IPS-18a (cell line): Measurements from ENCODE around the gene FAM72B.
"Not testable (repeated sequence)": the region's sequence is repeated elsewhere in the genome, so short reads cannot be mapped to it uniquely, and the experiment has no call there.

Experiments used
- H3K27ac ChIP-seq: one replicate; pipeline ENCODE4 v1.5.1; 2013; ENCODE audit warnings: low read length
- H3K27me3 ChIP-seq: one replicate; pipeline ENCODE4 v1.6.1; 2013; ENCODE audit warnings: mild to moderate bottlenecking, low read length; ENCODE audit not compliant: control insufficient read depth, insufficient read depth
- H3K36me3 ChIP-seq: one replicate; pipeline ENCODE4 v1.6.1; 2013; ENCODE audit warnings: low read depth, low read length; ENCODE audit not compliant: control insufficient read depth
- H3K4me1 ChIP-seq: one replicate; pipeline ENCODE4 v1.6.1; 2013; ENCODE audit warnings: low read depth, low read length; ENCODE audit not compliant: control insufficient read depth
- H3K4me3 ChIP-seq: one replicate; pipeline ENCODE4 v1.5.1; 2013; ENCODE audit warnings: low read length
- H3K9ac ChIP-seq: one replicate; pipeline ENCODE4 v1.6.1; 2013; ENCODE audit warnings: mild to moderate bottlenecking, low read length, moderate library complexity
- H3K9me3 ChIP-seq: one replicate; pipeline ENCODE4 v1.6.1; 2013; ENCODE audit warnings: low read depth, low read length; ENCODE audit not compliant: control insufficient read depth

FAM72B gene

DNA sequence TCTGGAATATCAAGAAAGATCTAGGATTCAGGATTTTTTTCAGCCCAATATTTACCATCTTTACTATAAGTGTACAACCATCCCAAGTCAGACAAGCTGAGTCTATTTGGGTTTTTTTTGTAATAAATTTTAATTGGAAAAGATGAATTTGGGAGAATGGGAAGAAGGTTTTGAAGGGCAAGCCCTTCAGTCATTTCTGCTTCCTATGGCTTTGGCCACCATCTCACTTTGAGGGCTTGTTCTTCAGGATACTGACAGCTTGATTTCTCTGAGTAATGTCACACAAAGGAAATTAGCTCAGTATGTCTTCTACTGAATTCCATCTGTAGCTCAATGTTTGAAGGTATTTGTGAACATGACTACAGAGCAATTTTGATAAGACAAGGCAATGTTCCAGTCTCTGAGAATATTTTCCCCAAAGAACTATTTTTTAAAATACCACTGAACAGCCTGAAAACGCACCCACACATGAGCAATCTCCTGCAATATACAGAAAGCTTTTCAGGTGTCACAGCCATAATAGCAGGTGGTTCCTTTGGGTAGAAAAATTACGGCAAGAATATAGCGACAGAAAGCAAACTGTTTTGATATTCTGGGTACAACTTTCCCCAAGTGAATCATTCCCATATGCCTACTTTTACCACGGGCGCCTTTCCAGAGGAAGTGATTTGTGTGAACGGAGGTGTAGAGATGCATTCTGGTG lies 22.8 kb downstream of the FAM72B start:
- not testable (repeated sequence) for H3K27me3 ChIP-seq, H3K9ac ChIP-seq, H3K9me3 ChIP-seq, H3K36me3 ChIP-seq, H3K27ac ChIP-seq, H3K4me1 ChIP-seq, H3K4me3 ChIP-seq

DNA sequence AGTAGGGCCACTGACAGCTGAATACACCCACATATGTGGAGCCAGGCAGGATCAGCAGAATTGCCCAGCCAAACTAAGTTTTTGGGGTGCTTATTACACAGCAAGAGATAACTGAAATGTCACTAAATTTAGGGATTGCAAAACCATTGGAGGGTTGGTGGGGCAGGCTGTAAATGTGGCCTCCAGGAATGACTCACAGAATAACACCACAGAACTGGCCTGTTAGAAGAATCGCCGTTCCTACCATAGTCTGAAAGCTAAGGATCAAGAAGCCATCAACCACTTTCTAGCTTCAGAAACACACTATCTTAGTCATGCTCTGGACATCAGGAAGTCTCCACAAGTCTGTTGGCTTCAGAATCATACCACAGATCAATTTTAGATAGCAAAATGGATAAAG lies 24.0 kb downstream of the FAM72B start:
- H3K9ac ChIP-seq, H3K4me1 ChIP-seq, H3K27ac ChIP-seq, H3K9me3 ChIP-seq, H3K4me3 ChIP-seq, H3K27me3 ChIP-seq, H3K36me3 ChIP-seq: not testable (repeated sequence)

DNA sequence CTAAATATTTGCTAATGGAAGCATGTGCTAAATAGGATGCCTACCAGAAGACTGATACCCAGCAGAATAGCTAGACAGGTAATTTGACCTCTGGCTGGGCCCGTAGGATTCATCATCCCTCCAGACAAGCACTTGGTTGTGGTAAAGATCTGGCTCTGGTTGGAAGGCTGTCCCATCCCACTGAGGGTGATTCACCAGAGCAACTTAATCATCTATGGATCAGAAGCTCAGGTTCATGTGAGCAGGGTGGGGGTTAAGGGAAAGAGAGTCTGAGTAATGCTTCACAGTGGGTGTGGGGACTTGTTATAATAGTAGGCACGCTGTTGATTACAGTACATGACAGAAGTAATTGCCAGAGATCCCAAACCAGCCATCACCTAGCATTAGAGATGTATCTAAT lies 26.5 kb downstream of the FAM72B start:
- not testable (repeated sequence) for H3K9me3 ChIP-seq, H3K4me3 ChIP-seq, H3K27me3 ChIP-seq

DNA sequence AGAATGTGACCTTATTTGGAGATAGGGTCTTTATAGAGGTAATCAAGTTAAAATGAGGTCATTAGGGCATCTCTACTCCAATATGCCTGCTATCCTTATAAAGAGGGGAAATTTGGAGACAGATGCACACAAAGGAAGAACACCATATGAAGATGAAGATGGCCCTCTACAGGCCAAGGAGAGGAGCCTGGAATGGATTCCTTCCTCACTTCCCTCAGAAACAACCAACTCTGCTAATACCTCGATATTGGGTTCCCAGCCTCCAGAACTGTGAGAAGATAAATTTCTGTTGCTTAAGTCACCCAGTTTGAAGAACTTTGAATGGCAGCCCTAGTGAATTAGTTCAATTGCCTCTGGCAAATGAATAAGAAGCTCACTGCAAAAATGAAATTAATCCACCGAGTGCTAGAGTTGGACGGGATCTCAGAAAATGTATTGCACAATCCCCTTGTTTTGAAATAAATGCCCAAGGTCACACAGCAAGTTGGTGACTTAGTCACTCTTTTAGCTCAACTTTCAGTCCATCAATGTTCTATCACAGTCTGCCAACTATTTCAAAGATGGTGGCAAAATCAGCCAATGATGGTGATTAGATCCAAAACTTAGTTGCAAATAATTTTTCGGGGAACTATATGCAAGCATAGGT lies 27.1 kb downstream of the FAM72B start:
- H3K27me3 ChIP-seq, H3K4me1 ChIP-seq, H3K9me3 ChIP-seq, H3K27ac ChIP-seq, H3K36me3 ChIP-seq, H3K9ac ChIP-seq, H3K4me3 ChIP-seq: not testable (repeated sequence)

More for the DNA sequence above, 26.5 kb downstream of the FAM72B start:
- H3K36me3 ChIP-seq, H3K9ac ChIP-seq, H3K27ac ChIP-seq, H3K4me1 ChIP-seq: not testable (repeated sequence)

DNA sequence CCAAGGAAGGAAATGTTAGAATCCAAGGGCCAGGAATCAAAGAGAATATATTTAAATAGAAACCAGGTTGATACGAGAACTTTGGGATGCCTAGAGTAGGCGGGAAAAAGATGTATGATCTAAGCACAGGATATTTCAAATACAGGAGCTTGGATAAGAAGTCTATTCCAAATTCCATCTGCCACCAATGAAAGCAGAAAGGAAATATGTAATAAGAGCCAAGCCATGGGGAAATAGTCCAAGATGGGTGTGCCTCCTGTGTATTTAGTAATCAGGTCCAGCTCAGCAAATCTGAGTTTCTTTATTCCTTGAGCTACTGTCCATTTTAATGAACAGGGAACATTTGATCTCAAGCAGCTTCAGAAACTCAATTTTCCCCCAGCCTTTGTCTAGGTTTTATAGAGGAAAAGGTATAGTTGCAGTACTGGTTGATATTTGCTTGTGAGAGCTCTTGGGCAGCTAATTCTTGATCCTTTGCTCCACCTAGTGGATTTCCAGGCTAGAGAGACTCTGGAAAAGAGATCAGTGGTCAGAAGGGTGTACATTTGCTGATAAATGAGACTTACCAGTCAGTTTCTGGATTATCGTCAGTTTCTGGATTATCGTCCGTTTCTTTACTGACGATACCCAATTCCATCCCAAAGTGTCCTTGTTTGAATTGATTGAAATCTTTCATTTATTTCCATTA lies 28.3 kb downstream of the FAM72B start:
- not testable (repeated sequence) for H3K4me3 ChIP-seq, H3K9me3 ChIP-seq, H3K4me1 ChIP-seq, H3K27ac ChIP-seq, H3K9ac ChIP-seq, H3K36me3 ChIP-seq, H3K27me3 ChIP-seq

DNA sequence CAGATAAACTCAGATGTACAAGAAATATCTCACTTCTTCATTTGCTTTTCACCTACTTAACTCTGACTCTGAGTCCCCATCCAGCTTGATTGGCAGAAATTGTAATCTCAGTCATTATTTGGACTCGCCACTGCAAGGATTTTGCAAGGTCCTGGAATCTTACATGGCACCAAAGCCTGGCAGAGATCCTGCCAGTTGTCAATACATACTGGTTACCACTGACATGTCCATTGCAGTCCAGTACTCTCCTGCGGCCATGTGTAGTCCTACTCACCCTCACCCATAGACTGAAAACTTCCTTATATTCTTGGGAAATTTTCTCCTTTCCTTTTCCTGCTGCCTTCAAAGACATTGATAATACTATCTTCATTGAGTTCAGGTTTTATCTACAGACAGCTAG lies 29.3 kb downstream of the FAM72B start:
- H3K4me1 ChIP-seq, H3K36me3 ChIP-seq, H3K9me3 ChIP-seq, H3K9ac ChIP-seq, H3K27ac ChIP-seq, H3K4me3 ChIP-seq, H3K27me3 ChIP-seq: not testable (repeated sequence)

DNA sequence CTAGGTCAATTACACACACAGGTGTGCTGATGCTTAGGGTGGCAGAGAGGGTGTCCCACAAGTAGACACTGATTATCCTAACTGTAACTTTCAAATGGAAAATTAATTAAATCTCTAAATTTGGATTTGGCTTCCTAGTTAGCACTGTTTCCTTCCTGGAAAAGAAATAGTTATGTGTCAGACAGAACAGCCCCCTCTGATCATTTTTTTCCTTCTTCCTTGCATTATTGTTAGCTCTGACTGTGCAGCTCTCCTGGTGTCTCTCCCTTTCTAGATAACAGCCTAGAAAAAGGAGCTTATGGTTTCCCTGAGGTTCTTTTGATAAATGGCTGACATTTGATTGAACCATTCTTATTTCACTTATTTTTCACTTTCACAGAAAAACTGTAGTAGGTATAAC lies 31.4 kb downstream of the FAM72B start:
- not testable (repeated sequence) for H3K36me3 ChIP-seq, H3K9me3 ChIP-seq, H3K9ac ChIP-seq, H3K4me3 ChIP-seq, H3K27me3 ChIP-seq, H3K27ac ChIP-seq, H3K4me1 ChIP-seq

DNA sequence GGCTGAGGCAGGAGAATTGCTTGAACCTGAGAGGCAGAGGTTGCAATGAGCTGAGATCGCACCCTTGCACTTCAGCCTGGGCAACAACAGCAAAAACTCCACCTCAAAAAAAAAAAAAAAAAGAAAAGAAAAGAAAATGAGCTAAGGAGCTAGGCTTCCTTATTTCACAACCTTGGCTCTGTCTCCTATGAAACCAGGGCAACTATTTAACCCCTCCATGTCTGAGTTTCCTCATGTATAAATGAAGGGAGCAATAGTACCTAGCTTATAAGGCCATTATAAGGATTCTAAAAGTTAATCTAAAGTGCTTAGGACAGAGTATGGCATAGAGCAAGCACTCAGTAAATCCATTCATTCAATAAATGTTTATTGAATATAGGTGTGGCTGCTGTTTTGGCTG lies 32.8 kb downstream of the FAM72B start:
- H3K27me3 ChIP-seq, H3K4me3 ChIP-seq, H3K27ac ChIP-seq, H3K36me3 ChIP-seq, H3K4me1 ChIP-seq, H3K9ac ChIP-seq, H3K9me3 ChIP-seq: not testable (repeated sequence)

DNA sequence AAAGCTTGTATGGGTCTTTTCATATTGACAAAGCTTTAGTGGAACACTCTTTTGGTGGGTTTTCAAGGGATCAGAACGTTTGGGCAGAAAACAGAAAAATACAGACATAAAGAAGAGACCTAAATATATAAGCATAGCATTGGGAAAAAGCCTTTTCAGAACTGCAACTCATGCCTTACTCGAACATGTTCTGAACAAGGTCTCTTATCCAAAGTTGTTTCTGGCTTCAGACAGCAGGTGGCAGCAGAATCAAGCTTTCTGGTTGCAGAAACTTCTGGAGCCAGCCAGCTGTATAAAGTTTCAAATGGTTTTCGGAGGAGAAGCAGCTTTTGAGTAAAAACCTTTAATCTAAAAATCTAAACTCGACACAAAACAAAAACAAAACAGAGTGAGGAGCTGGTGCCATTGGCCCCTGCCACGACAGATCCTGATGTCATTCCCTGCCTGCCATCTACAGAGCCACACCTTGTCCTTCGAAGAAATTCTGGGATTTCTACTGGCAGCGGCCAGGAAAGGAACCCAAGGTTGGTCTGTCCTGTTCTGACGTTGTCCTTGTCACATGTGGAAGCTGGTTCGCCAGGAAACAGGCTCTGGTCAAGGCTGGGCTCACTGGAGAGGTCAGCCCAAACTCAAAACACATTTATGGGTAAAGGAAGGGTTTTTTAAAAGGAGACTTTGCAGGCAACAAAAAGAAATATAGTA lies 35.5 kb downstream of the FAM72B start:
- H3K36me3 ChIP-seq, H3K9ac ChIP-seq, H3K27ac ChIP-seq, H3K27me3 ChIP-seq, H3K4me1 ChIP-seq, H3K4me3 ChIP-seq, H3K9me3 ChIP-seq: not testable (repeated sequence)

DNA sequence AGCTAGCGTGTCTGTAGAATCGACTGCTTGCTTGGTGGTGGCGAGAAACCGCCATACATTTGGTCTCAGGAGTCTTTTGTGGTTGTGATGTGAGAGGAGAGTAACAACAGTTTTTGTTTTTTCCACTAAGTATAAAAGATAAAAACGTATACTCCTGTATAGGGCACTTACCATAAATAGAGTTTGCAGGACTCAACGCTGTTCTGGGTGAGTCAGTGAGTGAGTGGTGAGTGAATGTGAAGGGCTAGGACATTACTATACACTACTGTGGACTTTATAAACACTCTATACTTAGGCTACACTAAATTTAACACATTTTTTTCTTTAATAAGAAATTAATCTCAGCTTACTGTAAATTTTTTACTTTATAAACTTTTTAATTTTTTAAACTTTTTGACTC lies 43.7 kb downstream of the FAM72B start:
- not testable (repeated sequence) for H3K36me3 ChIP-seq, H3K27ac ChIP-seq, H3K9ac ChIP-seq, H3K4me1 ChIP-seq, H3K9me3 ChIP-seq, H3K27me3 ChIP-seq, H3K4me3 ChIP-seq

DNA sequence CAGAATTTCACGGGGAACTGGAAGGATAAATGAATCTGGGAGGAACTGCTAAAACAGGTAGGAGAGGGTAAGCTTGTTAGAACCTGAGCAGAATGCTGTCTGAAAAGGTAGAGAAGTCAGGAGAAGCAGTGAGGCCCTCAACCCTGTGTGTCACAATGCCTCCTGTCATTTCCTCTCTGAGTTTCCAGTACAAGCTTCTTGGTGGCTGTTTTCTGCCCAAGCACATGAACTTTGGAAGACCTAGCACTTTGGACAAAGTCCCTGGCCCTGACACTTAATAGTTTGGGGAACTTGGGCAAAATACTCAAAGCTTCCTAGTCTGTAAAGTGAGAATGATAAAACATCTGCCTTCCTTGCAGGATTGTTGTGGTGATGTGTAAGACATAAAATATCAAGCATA lies 52.6 kb downstream of the FAM72B start:
- not testable (repeated sequence) for H3K9me3 ChIP-seq, H3K27ac ChIP-seq, H3K36me3 ChIP-seq

DNA sequence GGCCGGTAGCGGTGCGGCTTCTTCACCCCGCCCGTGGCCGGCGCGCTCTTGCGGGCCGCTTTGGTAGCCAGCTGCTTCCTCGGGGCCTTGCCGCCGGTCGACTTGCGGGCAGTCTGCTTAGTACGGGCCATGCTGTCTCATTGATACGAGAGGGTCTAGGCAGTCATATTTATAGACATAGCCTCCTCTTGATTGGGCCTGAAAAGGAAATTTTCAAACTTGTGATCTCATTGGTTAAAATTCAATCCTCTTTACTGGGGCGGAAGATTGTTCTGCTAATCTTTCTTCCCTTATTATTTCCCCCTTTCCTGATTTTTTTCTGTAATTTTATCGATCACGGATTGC lies 65.7 kb downstream of the FAM72B start:
- not testable (repeated sequence) for H3K9ac ChIP-seq, H3K27me3 ChIP-seq, H3K36me3 ChIP-seq, H3K4me3 ChIP-seq, H3K9me3 ChIP-seq, H3K4me1 ChIP-seq, H3K27ac ChIP-seq

More for the DNA sequence above, 52.6 kb downstream of the FAM72B start:
- not testable (repeated sequence) for H3K27me3 ChIP-seq, H3K9ac ChIP-seq, H3K4me1 ChIP-seq, H3K4me3 ChIP-seq
